Mesangial cell (primary cell): ENCODE measurements around the gene CDC16. TPM values are rescaled to one million over a fixed set of nuclear protein-coding genes. Genes with fewer than 3 reads are reported as not detected.

Experiments
- total RNA-seq: library from RNA; depleted of rRNA; stranded (reverse); fragments of >200 nt; gene quantifications from 2 replicates; pipeline ENCODE4 v1.2.3, GENCODE V29; 2015

Gene CDC16
- 27.7 and 35.9 TPM in 2 replicates for total RNA-seq

GRCh38 chr13:114234645-114235421 is at the start of gene CDC16:
TSS of gene CDC16 (plus strand) at chr13:114234897. CDS start at chr13:114235085, 188 bp downstream.

GRCh38 chr13:114281351-114282040 is 46.8 kb downstream of the CDC16 start, which contains the start of gene UPF3A:
TSS of gene UPF3A (plus strand) at chr13:114281601. CDS start at chr13:114281640, 39 bp downstream.

GRCh38 chr13:114314074-114314912 is 79.6 kb downstream of the CDC16 start, which contains the start of gene CHAMP1:
TSS of gene CHAMP1 (plus strand) at chr13:114314503. CDS start at chr13:114323843, 9,340 bp downstream.

Other genes starting within 250 kb of the CDC16 start
- 28.0 and 30.2 TPM in 2 replicates for gene RASA3, start 102.3 kb upstream of the CDC16 start, total RNA-seq
- gene CFAP97D2, start 55.6 kb upstream of the CDC16 start, total RNA-seq: not detected in 2 replicates
- gene UPF3A, start 46.7 kb downstream of the CDC16 start, total RNA-seq: 13.7 and 22.9 TPM in 2 replicates
- gene CHAMP1, start 79.6 kb downstream of the CDC16 start, total RNA-seq: 9.5 and 23.1 TPM in 2 replicates